Activated T-cell treated with anti-CD3 and anti-CD28 coated beads, Interleukin-2, amount 50 U/mL, for 48 hours (primary cell): Measurements from ENCODE around the gene TMEM95.

Experiments
- DNase-seq, 2 experiments: peaks; one replicate each; pipeline ENCODE4 v3.0.0-alpha.2; 2020

The TMEM95 gene, protein sequence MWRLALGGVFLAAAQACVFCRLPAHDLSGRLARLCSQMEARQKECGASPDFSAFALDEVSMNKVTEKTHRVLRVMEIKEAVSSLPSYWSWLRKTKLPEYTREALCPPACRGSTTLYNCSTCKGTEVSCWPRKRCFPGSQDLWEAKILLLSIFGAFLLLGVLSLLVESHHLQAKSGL

GRCh38 chr17:7355053-7355452 is at the start of gene TMEM95:
Gene TMEM95 (plus strand): TSS chr17:7355156. CDS start chr17:7355205, 49 bp downstream.
- DNase-seq, result no peak

DNA sequence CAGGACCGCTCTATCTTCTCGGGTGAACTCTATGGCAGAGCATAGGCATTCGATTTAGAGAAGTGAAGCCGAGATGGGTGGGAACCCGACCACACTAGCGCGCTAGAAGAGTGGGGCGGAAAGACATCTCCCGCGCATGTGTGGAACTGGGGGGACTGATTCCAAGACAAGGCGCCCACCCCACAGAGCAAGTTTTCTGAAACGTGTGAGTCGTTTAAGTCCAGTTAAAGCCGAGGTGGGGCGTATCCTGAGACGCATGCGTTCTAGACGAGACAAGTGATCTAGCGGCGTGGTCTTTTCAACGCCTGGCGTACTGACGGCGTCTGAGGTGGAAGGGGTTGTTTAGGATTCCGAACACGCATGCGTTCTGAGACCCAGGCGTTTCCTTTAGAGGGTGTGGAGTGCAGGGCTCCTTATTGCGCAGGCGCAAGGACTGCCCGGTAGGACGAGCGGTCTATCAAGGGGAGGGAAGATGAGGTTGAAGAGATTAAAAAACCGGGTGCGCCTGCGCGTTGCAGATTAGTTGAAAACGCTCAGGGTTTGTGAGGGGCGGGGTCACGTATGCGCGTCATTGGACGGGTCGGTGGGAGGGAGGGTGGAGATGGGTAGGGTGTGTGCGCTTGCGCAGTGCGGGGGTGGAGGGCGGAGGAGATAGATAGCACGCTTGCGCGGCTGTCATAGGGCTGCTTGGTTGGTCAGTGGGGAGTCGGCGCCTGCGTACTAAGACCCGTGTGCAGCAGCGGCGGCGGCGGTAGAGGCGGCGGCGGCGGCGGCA is 47.9 kb upstream of the TMEM95 start, which contains the start of gene EIF5A:
TSS of gene EIF5A (plus strand) at position 718 of the 775 bp plus-strand sequence. CDS start 2,008 bp downstream, outside the sequence.
- DNase-seq, result peak; percentile 100

GRCh38 chr17:7307686-7308624 is 47.0 kb upstream of the TMEM95 start:
- DNase-seq, result peak; percentile 58 to 62

- peak; percentile 85 to 86 for DNase-seq
Measured at GRCh38 chr17:7308625-7309433, 46.1 kb upstream of the TMEM95 start.

GRCh38 chr17:7309628-7310027 is 45.3 kb upstream of the TMEM95 start:
- DNase-seq, result peak in 1 of 2 experiments; percentile 28

DNA sequence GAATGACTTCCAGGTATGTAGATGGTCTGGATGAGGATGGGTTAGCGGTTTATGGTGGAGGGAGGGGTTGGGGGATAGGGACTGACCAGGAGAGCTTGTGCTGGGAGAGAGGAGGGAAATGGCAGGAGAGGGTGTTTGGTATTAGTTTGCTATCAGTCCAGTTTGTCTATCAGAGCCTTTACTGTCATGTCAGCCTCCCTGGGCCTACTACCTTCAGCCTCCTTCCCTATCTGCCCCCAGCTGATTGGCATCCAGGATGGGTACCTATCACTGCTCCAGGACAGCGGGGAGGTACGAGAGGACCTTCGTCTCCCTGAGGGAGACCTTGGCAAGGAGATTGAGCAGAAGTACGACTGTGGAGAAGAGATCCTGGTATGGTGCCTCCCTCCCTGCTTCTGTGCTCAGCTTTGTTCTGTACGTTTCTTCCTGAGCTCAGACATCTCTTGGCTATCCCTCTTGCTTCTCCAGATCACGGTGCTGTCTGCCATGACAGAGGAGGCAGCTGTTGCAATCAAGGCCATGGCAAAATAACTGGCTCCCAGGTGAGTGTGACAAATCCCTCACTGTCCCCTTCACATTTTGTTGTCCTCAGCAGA is 43.7 kb upstream of the TMEM95 start:
- DNase-seq, result no peak

- DNase-seq, result peak; percentile 35 to 45
Measured at GRCh38 chr17:7312432-7313087, 42.4 kb upstream of the TMEM95 start.

DNA sequence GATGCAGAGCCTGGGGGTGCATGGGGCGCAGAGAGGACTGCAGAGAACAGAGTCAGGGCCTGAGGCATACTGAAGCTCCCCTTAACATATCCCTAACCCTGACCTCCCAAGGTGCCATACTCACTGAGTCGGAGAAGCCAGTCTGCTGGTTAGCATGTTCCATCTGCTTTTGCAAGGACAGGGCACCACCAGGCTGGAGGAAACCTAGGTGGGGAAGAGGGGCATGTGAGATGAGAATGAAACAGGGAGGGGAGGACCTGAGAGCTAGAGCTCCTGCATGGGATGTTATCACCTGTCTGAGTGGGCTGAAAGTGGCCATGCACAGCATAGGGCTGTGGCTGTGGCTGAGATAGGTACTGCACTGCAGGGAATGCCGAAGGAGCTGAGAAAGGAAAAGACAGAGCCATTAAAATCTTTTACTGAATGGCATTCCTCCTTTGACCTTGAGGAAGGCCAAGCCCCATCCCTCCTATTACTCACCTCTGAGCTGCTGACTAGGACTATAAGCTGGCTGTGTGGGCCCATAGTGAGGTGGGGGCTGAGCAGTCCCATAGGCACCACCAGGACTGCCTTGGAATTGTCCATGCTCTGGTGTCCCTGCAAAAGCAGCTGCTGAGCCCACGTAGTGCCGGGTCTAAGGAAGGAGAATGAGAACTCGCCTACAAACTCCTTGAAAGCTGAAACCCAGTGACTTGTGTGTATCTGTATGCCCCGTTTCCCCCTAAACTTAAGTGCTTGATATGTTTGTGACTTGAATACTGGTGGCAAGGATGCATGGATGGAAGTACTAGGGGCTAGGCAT is 41.7 kb upstream of the TMEM95 start:
- DNase-seq, result peak; percentile 62 to 66

GRCh38 chr17:7313890-7314718 is 40.9 kb upstream of the TMEM95 start:
- DNase-seq, result peak; percentile 55 to 57

- DNase-seq, result peak; percentile 94 to 96
Measured at GRCh38 chr17:7314719-7315569, 40.0 kb upstream of the TMEM95 start, which contains the start of gene GPS2. Gene GPS2 (minus strand): TSS chr17:7315360. CDS start chr17:7315052, 308 bp downstream.

- no peak for DNase-seq
Measured at GRCh38 chr17:7315570-7316235, 39.3 kb upstream of the TMEM95 start.

- DNase-seq, result no peak
Measured at GRCh38 chr17:7317161-7317803, 37.7 kb upstream of the TMEM95 start.

GRCh38 chr17:7318121-7318860 is 36.7 kb upstream of the TMEM95 start:
- no peak for DNase-seq

- DNase-seq, result no peak
Measured at GRCh38 chr17:7321466-7321865, 33.5 kb upstream of the TMEM95 start.

- DNase-seq, result no peak
Measured at GRCh38 chr17:7322520-7323194, 32.3 kb upstream of the TMEM95 start.
